Vagina (tissue), 2 donors: Measurements from ENCODE around the gene PHB1.

ENCODE experiments used
- POLR2A ChIP-seq, 2 donors: fragments of 450-650 bp; IDR thresholded peaks; one replicate each; pipeline ENCODE4 v1.6.1; 2017; ENCODE audit warnings: antibody characterized with exemption in 2 of 2, mild to moderate bottlenecking in 2 of 2, moderate library complexity in 2 of 2
- POLR2AphosphoS5 ChIP-seq, 2 donors: sonication (generic); formaldehyde crosslinking; IDR thresholded peaks; one replicate each; pipeline ENCODE4 v1.9.0; 2017; ENCODE audit warnings: antibody characterized with exemption in 2 of 2, mild to moderate bottlenecking in 2 of 2, low read depth in 1 of 2; ENCODE audit not compliant: insufficient read depth in 1 of 2
- TF ChIP-seq, protein P1 (sequence below), 3 experiments: fragments of 450-650 bp in 2 of 3; fragments of 200-600 bp in 1 of 3; sonication (generic) in 1 of 3; IDR thresholded peaks; one replicate each; pipeline ENCODE4 v1.5.1; 2017 to 2019; ENCODE audit warnings: antibody characterized with exemption in 3 of 3, mild to moderate bottlenecking in 2 of 3, moderate library complexity in 2 of 3

DNA sequence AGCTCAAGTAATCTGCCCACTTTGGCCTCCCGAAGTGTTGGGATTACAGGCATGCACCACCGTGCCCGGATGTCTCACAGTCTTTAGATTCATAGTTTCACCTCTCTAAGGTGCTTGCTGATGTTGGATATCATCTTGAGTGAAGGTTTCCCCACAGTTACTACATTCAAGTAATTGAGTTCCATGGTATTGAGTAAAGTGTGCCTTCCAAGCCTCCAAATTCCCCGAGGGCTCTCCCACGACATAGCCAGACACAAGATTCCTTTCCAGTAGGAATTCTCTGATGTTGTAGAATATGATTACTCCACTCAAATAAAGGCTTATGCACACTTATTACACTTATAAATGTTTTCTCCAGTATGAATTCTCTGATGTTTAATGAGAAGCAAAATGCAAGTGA, 36.4 kb downstream of the PHB1 start:
- TF ChIP-seq, protein P1, sequence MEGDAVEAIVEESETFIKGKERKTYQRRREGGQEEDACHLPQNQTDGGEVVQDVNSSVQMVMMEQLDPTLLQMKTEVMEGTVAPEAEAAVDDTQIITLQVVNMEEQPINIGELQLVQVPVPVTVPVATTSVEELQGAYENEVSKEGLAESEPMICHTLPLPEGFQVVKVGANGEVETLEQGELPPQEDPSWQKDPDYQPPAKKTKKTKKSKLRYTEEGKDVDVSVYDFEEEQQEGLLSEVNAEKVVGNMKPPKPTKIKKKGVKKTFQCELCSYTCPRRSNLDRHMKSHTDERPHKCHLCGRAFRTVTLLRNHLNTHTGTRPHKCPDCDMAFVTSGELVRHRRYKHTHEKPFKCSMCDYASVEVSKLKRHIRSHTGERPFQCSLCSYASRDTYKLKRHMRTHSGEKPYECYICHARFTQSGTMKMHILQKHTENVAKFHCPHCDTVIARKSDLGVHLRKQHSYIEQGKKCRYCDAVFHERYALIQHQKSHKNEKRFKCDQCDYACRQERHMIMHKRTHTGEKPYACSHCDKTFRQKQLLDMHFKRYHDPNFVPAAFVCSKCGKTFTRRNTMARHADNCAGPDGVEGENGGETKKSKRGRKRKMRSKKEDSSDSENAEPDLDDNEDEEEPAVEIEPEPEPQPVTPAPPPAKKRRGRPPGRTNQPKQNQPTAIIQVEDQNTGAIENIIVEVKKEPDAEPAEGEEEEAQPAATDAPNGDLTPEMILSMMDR (IDR thresholded peaks at IDR 0.05) = no peak
- TF ChIP-seq POLR2A (IDR thresholded peaks at IDR 0.05) (no peak), POLR2AphosphoS5 (IDR thresholded peaks at IDR 0.05; ENCODE audit: insufficient read depth in 1 of 2, low read depth in 1 of 2) (no peak)
